Right hindlimb (tissue), 1 donor: ENCODE results near the gene MPZL2.
A peak's percentile ranks its signal among the peaks of the same experiment; 100 is the strongest.
"Not testable (repeated sequence)": the region's sequence is repeated elsewhere in the genome, so short reads cannot be mapped to it uniquely, and the experiment has no call there.

Experiments
- DNase-seq: peaks from one replicate; pipeline ENCODE4 v3.0.0-alpha.2; 2018

Gene MPZL2

DNA sequence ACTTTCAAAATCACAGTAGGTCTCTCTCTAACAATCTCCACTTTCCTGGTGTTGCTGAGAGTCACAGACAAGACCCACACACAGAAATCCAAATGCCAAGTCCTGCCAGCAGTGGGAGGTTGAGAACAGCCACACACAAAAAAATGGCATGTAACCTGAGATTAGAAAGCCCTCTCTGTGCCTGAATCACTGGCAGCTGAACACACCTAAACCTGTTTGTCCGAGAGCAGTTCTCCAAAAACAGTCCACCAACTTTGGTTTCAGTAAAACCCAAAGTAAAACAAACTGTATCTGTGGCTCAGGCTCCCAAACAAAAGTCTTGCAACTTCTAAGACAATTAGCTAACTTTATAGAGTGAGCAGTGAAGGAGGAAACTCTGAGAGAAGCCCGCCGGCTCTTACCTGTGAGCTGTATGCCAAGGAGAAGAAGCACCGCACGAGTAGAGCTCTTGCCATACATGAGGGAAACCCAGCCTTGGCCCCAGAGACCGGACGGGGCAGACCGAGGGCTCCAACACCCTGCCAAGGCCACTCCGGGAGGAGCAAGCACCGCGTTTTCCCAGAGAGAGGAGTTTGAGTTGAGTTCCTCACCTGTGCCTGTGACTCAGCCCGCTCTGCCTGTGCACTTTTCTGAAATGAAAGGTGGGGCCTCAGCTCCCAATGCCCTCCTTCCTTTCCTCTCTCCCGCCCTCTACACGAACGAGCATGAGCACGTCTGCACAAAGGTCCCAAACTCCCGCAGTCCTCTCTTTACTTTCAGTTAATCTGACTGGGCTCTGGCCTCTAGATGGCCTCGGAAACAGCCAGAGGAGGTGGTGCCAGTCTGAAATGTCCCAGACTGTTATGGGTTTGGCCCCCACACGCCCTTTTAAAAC, at the start of gene MPZL2:
TSS of gene MPZL2 (minus strand) at position 603 of the 874 bp plus-strand sequence. CDS start at position 459, 144 bp downstream.
- peak; percentile 25 for DNase-seq

DNA sequence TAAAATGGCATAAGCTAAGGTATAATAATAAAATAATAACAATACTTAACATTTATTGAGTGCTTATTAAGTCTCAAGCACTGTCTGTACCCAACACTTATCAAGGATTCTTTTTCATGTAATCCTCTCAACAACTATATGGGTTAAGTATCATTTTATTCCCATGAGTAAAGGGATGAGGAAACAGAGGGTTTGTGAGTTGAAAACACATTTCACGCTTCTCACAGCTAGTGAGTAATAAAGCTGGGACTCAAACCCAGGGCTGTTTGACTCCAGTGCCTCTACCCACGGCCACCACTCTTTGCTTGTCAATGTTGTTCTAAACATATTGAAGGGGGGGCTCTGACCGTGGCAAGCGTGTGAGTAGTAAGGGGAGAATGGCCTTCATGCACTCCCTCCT, 49.1 kb upstream of the MPZL2 start:
- no peak for DNase-seq

DNA sequence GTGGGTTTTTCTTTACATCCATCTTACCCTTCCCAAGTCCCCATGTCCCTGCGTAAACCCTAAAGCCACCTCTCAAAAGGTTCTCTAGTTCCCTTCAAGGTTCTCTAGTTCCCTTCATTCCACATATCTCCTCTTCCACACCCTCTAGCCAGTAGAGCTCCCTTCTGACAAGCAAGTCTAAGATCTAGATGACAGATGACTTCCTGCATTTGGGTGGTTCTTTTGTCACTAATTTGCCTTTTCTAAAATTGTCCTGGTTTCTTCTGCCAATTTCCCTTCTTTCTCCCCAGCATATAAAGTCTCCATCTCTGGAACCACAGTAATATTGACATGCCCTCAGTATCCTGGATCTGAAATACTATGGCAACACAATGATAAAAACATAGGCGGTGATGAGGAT, 48.2 kb upstream of the MPZL2 start:
- DNase-seq, result no peak

DNA sequence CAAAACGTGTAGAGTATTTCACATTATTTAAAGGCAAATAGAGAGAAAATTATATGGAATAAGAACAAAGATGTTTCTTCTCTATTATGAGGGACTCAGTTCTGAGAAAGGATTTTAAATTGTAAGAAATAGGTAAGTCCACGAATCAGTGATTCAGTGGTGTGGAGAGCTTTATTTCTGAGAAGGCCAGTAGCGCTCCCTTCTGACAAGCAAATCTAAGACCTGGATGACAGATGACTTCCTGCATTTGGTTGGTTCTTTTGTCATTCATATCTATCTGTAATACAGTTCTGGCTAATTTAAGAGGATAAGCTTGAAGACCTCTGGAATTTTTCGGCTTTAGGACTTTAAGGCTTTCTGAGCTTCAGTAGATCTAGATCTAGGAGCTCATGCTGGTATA, 47.4 kb upstream of the MPZL2 start:
- no peak for DNase-seq

DNA sequence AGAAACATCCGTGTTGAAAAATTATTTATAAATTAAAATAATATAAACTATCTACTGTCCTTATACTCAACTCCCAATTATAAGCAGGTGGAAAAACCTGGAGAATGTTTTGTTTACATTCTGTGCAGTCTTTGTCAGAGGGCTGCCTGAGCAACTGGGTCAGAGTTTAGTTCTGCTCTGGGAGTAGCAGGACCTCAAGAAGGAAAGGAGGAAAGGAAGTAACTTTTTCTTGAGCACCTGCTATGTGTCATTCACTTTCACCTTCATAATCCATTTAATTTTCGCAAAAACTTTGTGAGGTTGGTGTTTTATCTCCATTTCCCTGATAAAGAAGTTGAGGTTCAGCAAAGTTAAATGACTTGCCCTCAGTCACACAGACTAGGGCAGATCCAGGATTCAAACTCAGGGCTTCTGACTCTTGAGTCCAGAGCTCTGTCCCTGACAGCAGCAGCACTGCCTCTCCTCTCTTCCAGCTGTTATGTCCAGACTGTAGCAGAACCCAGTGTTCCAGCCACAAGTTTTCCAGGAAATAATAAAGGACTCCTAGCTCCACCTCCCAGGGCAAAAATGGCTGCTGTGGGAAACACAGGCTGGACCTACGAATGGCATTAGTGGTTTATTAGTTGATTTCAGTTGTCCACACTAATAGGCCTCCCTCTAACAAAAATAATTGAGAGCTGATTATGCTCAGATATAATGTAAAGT, 46.8 kb upstream of the MPZL2 start:
- no peak for DNase-seq

DNA sequence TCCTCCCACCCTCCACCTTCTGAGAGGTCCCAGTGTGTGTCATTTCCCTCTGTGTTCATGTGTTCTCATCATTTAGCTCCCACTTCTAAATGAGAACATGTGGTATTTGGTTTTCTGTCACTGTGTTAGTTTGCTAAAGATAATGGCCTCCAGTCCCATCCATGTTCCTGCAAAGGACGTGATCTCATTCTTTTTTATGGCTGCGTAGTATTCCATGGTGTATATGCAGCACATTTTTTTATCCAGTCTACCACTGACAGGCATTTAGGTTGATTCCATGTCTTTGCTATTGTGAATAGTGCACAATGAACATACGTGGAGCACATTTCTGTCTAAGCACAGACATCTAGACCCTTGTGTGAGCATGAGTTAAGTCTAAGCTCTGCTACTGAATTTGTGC, 46.2 kb upstream of the MPZL2 start:
- no peak for DNase-seq

DNA sequence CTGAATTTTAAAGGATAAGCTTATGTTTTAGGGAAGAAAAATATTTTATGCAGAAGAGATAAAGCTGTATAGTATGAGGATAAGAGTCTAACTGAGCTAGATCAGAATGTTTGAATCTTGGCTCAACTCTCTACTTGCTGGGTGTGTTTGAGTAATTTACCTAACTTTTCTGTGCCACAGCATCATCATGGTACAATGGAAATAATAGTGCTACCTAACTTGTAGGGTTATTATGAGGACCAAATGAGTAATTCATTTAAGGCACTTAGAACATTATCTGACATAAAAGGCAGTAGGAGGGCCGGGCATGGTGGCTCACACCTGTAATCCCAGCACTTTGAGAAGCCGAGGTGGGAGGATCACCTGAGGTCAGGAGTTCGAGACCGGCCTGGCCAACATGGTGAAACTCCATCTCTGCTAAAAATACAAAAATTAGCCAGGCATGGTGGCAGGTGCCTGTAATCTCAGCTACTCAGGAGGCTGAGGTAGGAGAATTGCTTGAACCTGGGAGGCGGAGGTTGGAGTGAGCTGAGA, 45.0 kb upstream of the MPZL2 start:
- not testable (repeated sequence) for DNase-seq

DNA sequence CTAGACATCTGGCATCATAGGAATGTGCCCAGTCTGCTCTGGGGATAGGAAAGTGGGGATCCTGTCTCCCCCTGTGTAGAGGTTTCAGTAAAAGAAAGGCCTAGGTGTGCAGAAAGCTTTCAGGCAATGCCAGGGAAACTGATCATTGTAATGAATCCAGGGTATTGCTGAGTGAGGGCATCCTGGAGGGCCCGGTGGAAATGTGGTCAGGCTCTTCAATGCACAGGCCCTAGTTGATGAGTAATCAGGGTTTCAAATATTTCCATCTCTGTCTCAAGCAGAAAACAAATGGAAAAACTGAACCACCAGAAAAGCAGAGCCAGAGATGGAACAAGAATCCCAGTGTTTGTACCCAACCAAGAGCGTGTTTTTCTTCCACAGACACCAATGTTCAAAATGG, 42.5 kb upstream of the MPZL2 start:
- no peak for DNase-seq

DNA sequence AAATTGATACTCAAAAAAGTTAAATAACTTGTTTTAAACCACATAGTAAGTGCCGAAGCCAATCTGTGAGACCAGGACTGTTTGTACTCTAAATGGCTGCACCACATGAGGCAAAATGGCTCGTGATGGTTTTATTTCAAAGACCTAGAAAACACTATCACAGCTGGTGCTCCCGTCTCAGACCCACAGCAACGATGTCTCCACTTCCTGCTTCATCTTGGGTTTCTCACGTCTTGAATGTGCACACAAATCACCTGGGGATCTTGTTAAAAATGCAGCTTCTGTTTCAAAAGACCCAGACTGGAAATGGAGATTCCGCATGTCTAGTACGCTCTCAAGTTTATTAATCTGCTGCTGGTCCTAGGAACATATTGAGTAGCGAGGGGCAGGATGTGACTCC, 41.6 kb upstream of the MPZL2 start:
- no peak for DNase-seq

DNA sequence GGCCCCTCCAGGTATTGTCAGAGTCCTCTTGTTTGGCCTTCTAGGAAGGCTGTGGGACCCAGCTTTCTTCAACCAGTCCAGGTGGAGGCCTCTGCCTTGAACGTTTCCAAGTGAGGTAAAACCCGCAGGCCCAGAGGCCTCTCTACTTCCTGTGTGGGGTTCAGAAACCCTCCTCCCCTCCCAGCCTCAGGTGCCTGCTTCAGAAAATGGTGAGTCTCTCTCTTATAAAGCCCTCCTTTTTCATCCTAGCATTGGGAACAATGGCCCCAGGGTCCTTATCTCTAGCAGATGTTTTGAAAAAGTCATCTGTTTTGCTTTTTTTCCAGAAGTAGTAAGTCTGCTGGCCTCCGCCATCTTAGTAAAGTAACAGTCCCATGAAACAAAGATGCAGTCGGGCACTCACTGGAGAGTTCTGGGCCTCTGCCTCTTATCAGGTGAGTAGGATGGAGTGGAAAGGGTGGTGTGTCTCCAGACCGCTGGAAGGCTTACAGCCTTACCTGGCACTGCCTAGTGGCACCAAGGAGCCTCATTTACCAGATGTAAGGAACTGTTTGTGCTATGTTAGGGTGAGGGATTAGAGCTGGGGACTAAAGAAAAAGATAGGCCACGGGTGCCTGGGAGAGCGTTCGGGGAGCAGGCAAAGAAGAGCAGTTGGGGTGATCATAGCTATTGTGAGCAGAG, 40.6 kb upstream of the MPZL2 start, which contains the start of gene CD3E:
TSS of gene CD3E (plus strand) at position 163 of the 681 bp plus-strand sequence. CDS start at position 386, 223 bp downstream.
- no peak for DNase-seq

DNA sequence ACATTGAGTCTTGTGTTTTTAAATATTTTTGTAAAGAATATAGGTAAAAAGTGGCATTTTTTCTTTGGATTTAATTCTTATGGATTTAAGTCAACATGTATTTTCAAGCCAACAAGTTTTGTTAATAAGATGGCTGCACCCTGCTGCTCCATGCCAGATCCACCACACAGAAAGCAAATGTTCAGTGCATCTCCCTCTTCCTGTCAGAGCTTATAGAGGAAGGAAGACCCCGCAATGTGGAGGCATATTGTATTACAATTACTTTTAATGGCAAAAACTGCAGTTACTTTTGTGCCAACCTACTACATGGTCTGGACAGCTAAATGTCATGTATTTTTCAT, 40.1 kb upstream of the MPZL2 start:
- no peak for DNase-seq

DNA sequence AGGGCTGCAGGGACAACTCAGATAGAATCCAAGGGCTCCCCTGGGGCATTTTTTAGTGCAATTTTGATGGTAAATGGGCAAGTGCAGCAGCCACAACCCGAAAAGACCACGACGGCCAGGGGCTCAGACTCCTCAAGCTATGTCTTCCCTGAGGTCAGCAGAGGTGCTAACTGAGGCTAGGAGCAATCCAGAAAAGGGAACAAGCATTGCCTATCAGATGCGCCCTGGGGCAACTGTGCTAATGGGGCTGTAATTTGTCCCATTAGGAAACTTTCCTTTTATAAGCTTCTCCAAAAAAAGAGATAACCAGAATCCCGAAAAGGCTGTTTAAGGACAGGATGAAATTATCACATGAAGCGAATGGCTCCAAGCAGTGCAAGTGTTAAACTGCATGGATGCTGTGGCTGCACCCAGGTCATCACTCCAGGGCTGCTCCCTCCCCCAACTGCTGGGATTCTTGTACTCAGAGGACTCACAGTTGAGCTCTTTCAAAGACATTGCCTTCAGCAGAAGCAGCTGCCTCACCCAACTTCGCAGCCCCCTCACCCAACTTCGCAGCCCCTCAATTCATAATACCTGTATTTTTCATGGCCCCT, 37.6 kb upstream of the MPZL2 start:
- DNase-seq, result no peak

DNA sequence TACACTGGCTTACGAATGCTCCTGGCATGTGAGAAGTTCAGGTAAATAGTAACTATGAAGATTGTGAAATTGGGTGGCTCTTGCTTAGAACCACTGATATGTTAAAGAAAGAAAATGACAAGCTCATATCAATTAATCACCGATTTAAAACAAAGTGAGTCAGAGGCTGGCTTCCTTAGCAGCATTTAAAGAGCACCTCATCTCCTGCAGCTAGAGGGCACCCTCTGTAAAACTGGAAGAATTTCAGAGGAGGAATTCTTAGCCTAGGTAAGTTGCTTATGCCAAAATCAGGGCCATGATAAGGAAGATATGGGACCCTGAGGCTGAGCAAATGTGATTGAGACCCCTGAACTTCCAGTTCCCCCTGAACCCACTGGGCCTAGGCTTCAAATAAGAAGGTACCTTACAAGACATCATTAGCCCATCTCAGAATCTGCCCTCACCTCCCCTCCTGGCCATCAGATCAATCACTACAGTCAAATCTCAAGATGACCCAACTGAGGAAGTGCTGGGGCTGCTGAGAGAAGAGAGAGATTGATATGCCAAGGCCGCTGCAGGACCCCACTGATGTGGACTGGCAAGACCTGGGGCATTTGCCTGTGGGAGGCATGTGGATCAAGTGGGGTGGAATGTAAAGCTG, 31.8 kb upstream of the MPZL2 start:
- DNase-seq, result no peak

DNA sequence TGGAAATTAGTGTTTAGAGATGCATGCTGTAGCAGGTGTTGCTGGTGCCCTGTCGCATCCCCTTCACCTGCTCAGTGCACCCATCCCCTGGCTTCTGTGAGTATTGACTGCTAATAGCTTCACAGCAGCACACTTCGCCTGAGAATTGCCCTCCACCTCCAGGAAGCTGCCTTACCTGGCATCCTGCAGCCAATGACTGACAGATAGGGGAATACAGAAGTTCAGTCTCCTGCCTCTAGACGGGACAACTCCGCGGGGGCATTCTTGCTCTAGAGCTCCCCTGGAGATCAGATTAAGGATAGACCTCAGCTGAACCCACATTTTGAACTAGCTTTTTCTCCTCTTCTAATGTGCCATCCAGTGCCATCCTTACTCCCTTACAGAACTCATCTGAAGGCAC, 31.1 kb upstream of the MPZL2 start:
- DNase-seq, result no peak

DNA sequence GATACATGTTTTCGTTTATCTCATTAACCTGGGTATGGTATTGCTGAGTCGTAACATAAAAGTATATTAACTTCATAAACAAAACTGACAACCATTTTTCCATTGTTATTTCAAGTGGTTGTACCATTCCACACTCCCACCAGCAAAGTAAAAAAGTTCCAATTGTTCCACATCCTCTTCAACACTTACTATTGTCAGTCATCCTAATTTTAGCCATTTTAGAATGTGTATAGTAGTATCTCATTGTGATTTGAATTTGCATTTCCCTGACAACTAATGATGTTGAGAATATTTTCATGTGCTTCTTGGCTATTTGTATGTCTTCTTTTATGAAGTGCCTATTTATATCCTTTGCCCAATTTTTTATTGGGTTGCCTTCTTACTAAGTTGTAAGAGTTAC, 30.0 kb upstream of the MPZL2 start:
- DNase-seq, result no peak

DNA sequence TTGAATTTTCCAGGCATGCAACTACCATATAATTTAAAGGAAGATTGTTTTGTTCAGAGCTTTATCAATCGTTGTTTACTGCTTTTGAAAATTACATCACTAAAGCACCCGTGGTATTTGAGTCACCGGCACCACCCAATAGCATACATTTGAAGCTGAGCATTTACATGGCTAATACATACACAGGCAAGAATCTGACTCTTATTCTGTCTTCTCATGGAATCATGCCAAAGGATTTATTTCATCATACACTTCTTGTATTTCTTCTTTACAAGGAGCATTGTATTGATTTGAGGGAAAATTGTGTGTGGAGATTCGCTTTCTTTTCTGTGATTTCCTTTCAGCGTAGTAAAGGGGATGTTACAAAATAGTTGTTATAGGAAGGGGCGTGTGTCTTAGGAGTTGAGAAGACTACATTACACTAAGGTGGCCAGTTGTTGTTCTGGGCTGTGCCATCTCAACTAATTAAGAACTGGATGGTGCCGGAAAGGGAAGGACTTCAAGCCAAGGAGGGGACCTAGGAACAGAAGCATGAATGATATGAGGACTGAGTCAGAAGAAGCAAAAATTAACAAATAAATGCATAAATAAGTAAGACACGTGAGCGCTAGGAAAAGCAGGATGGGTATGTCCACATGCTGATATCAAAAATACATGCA, 27.5 kb upstream of the MPZL2 start:
- no peak for DNase-seq

DNA sequence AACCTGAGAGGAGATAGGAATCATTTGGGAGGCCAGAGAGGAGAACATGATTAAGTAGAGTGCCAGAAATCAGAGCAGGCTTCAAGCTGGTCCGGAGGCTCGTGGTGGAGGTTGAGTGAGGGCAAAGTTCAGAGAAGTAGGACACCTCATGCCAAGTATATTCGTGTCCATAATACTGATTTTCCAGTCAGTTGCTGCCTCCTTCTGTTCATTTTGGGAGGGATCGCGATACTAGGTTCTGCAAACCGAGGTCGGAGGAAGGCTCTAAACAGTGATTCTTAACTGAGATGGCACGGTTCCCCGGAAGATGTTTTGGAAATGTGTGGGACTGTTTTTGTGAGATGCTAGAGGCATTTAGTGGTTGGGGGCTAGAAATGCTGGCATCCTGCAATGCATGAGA, 26.8 kb upstream of the MPZL2 start:
- DNase-seq, result no peak

DNA sequence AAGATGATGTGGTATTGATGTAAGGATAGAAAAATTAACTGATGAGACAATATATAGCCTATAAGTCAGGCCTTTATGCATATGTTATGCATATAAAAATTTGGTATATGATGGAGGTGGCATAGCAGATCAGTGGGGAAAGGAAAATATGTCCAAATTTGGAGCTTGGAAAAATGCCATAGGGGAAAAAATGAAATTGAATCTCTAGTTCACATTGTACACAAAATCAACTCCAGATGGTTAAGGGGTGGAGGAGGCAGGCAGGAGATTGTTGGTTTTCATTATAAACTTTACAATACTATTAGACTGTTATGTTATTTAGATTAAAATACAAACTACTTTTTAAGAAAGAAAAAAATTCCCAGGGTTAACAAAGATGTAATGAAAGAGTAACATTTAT, 25.3 kb upstream of the MPZL2 start:
- DNase-seq, result no peak

DNA sequence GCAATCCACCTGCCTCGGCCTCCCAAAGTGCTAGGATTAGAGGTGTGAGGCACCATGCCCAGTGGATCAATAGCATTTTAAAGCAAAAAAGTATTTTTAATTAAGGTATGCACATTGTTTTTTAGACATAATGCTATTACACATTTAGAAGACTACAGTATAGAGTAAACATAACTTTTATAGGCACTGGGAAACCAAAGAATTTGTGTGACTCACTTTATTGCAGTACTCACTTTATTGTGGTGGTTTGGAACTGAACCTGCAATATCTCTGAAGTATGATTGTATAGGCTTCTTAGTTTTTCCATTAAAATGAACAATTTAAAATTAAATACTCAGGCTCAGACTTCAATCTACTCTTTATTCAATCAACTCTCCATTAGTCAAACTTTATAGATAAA, 22.9 kb upstream of the MPZL2 start:
- no peak for DNase-seq

DNA sequence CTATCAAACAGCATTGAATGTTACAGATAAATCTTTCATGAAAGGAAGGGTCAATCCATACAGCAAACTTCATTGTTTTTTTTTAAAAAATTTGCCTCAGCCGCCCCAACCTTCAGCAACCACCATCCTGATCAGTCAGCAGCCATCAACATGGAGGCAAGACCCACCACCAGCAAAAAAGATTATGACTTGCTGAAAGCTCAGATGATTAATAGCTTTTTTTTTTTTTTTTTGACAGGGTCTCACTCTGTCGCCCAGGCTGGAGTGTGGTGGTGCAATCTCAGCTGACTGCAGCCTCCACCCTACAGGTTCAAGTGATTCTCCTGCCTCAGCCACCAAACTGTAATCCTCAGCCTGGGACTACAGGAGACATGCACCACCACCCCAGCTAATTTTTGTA, 22.4 kb upstream of the MPZL2 start:
- no peak for DNase-seq

DNA sequence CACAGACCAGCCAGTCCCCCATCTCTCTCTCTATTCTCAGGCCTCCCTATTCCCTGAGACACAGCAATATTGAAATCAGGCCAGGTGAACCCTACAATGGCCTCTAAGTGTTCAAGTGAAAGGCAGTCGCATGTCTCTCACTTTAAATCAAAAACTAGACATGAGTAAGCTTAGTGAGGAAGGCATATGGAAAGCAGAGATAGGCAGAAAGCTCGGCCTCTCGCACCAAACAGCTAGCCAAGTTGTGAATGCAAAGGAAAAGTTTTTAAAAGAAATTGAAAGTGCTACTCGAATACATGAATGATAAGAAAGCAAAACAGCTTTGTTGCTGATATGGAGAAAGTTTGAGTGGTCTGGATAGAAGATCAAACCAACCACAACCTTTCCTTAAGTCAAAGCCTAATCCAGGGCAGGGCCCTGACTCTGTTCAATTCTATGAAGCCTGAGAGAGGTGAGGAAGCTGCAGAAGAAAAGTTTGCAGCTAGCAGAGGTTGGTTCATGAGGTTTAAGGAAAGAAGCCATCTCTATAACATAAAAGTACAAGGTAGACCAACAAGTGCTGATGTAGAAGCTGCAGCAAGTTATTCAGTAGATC, 19.8 kb upstream of the MPZL2 start:
- DNase-seq, result no peak
